ENCODE measurements around the gene CCDC157. TPM values are rescaled to one million over a fixed set of nuclear protein-coding genes. Genes with fewer than 3 reads are reported as not detected.

The CCDC157 gene
- polyA plus RNA-seq, 1 experiment: 1.6 TPM

- ChIA-PET CTCF (interaction anchor here (0.9 to 2.2 kb wide), 5 partner anchors 10 to 110 kb away, joined by 3 to 13 read pairs (median 6); no protein-coding TSS in a partner anchor), POLR2A (interaction anchor here (0.7 kb wide), 1 partner anchor 18 kb away, joined by 3 read pairs; no protein-coding TSS in a partner anchor)
- DNase-seq (ENCODE audit: low read depth): no peak
- no peaks in the 10 kb centered on the region; the same call in 1 of the 2 replicates for H3K36me3 ChIP-seq (ENCODE audit: control insufficient read depth, insufficient read depth, low read length)
- H3K4me3 ChIP-seq (ENCODE audit: low read depth, low read length): no peak overlapping the region
- no peaks in the 10 kb centered on the region for H3K27me3 ChIP-seq (ENCODE audit: control insufficient read depth, insufficient read depth, low read length)
- no peak for TF ChIP-seq CTCF (IDR thresholded peaks at IDR 0.05; ENCODE audit: insufficient read depth, low read depth, low read length)
Observed at GRCh38 chr22:30372915-30373314, 16.1 kb downstream of the CCDC157 start.

DNA sequence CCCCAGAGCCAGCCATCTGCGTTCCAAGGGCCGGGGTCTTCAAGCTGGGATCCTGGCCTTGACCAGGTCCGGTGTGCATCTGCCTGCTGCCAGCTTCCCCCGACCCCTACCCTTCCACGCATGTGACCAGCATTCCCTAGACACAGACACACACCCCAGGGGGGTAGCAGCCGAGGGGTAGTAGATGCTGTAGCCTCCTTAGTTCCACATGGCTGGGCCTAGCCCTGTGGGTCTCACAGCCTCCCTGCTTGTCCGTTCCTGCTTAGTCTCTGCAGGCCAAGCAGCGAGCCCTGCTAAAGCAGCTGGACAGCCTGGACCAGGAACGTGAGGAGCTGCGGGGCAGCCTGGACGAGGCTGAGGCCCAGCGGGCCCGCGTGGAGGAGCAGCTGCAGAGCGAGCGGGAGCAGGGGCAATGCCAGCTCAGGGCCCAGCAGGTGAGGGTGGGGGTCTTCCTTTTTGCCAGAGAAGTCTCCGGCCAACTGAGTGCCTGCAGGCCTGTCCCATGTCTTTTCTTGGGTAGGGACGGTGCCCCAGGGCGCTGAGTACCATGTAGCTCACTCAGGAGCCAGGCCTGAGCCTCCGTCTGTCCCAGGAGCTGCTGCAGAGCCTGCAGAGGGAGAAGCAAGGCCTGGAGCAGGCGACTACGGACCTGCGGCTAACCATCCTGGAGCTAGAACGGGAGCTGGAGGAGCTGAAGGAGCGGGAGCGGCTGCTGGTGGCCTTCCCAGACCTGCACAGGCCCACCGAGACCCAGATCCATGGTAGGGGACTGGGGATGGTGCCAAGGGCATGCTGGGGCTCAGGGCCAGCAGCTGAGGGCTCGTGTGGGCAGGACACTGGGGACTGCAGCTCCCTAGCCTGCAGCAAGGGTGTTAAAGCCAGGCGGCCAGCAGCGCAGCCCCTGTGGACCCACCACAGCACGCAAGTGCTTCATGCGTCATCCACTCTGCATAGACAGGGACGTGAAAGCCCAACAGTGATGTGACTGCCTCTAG is 16.8 kb downstream of the CCDC157 start:
- TF ChIP-seq CTCF (IDR thresholded peaks at IDR 0.05; ENCODE audit: insufficient read depth, low read depth, low read length): no peak
- CTCF ChIA-PET: interaction anchor here (0.7 to 2.2 kb wide), 6 partner anchors 9 to 118 kb away, joined by 3 to 13 read pairs (median 5); no protein-coding TSS in a partner anchor
- no peaks in the 10 kb centered on the region for H3K27me3 ChIP-seq (ENCODE audit: control insufficient read depth, insufficient read depth, low read length)
- no peak for DNase-seq (ENCODE audit: low read depth)
- H3K36me3 ChIP-seq (ENCODE audit: control insufficient read depth, insufficient read depth, low read length): no peaks in the 10 kb centered on the region; the same call in 1 of the 2 replicates
- no peak overlapping the region for H3K4me3 ChIP-seq (ENCODE audit: low read depth, low read length)
- POLR2A ChIA-PET: no interaction called here

DNA sequence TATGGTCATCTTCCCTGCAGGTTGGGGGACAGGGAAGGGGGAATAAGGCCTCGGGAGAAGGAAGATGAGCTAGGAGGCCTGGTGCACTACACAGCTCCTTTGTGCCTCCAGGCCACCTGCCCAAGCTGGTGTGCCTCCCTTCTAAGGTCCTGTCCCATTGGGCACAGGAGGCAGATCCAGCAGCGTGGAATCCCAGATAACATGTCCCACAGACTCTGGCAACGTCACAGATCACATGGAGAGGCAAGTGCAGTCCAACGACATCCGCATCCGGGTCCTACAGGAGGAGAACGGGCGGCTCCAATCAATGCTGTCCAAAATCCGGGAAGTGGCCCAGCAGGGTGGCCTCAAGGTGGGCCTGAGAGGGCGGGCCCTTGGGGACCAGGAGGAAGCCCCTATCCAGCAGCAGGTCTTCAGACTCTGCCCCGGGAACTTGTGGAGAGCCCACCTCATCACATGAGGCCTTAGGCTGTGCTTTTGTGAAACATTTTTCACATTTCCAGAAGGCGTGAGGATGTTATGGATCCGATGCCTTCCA is 18.6 kb downstream of the CCDC157 start:
- peaks cover 9% of the 10 kb centered on the region for H3K36me3 ChIP-seq (ENCODE audit: control insufficient read depth, insufficient read depth, low read length)
- POLR2A ChIA-PET: no interaction called here
- CTCF ChIA-PET: interaction anchor here (1.2 to 2.2 kb wide), 4 partner anchors 10 to 88 kb away, joined by 3 to 9 read pairs (median 4); partner anchors contain the start of genes CCDC157 and SF3A1
- DNase-seq (ENCODE audit: low read depth): no peak
- H3K4me3 ChIP-seq (ENCODE audit: low read depth, low read length): no peak overlapping the region
- H3K27me3 ChIP-seq (ENCODE audit: control insufficient read depth, insufficient read depth, low read length): no peaks in the 10 kb centered on the region
- no peak for TF ChIP-seq CTCF (IDR thresholded peaks at IDR 0.05; ENCODE audit: insufficient read depth, low read depth, low read length)

- ChIA-PET CTCF (interaction anchor here (1.1 to 19.7 kb wide), 4 partner anchors 11 to 124 kb away, joined by 6 to 204 read pairs (median 6); partner anchors contain the start of gene CASTOR1), POLR2A (no interaction called here)
- no peak for TF ChIP-seq CTCF (IDR thresholded peaks at IDR 0.05; ENCODE audit: insufficient read depth, low read depth, low read length)
- no peak for DNase-seq (ENCODE audit: low read depth)
- H3K36me3 ChIP-seq (ENCODE audit: control insufficient read depth, insufficient read depth, low read length): peaks cover 20% of the 10 kb centered on the region
- H3K27me3 ChIP-seq (ENCODE audit: control insufficient read depth, insufficient read depth, low read length): no peaks in the 10 kb centered on the region
- no peak overlapping the region for H3K4me3 ChIP-seq (ENCODE audit: low read depth, low read length)
Observed at GRCh38 chr22:30380011-30380410, 23.2 kb downstream of the CCDC157 start.

DNA sequence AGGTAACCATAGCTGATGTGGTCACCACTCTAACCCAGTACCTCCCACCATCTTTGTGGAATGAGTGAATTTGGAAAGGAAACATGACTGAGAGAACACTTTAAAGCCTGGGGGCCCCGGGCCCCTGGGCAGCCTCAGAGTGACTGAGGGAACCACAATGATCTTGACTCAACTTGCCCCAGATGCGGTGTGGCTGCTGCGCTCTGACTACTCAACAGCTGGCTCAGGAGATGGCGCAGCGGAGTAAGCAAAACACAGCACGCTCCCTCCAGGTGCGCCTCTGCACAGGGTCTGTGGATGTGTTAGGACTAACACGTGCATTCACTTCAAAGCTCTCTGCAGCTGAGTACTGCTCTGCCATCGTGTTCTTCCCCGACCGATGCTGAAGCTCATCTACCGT is 24.5 kb downstream of the CCDC157 start:
- Histone ChIP-seq H3K27me3 (ENCODE audit: control insufficient read depth, insufficient read depth, low read length) (no peaks in the 10 kb centered on the region), H3K4me3 (ENCODE audit: low read depth, low read length) (no peak overlapping the region), H3K36me3 (ENCODE audit: control insufficient read depth, insufficient read depth, low read length) (peaks cover 20% of the 10 kb centered on the region)
- DNase-seq (ENCODE audit: low read depth): no peak
- CTCF ChIA-PET: interaction anchor here (1.1 to 19.7 kb wide), 4 partner anchors 94 to 273 kb away, joined by 3 to 204 read pairs (median 5); partner anchors contain the start of gene CASTOR1
- POLR2A ChIA-PET: no interaction called here
- no peak for TF ChIP-seq CTCF (IDR thresholded peaks at IDR 0.05; ENCODE audit: insufficient read depth, low read depth, low read length)

All from BJ (cell line).